Spleen (tissue), 11 donors: ENCODE measurements around the gene ADM2. TPM values are rescaled to one million over a fixed set of nuclear protein-coding genes. Genes with fewer than 3 reads are reported as not detected.

Experiments used
- DNase-seq: peaks from one replicate; pipeline ENCODE4 v3.0.0-alpha.2; 2020
- H3K27ac ChIP-seq, 8 donors: fragments of 200-600 bp; sonication (generic) in 7 of 8; 1 replicate in 4 of 8; 2 replicates in 4 of 8; pipeline versions ENCODE4 v1.5.0 to v1.8.0; 2016 to 2021; ENCODE audit warnings: inconsistent platforms in 4 of 8, mild to moderate bottlenecking in 4 of 8, moderate library complexity in 1 of 8
- H3K27me3 ChIP-seq, 7 donors: fragments of 200-600 bp; sonication (generic) in 6 of 7; replicated peaks in 1 of 7; 1 replicate in 4 of 7; 2 replicates in 3 of 7; pipeline versions ENCODE4 v1.5.0 to v1.8.0; 2016 to 2021; ENCODE audit warnings: inconsistent platforms in 3 of 7, mild to moderate bottlenecking in 1 of 7
- H3K36me3 ChIP-seq, 6 donors: fragments of 200-600 bp; sonication (generic) in 5 of 6; 1 replicate in 4 of 6; 2 replicates in 2 of 6; pipeline versions ENCODE4 v1.5.0 to v1.8.0; 2016 to 2021; ENCODE audit warnings: inconsistent platforms in 2 of 6
- H3K4me1 ChIP-seq, 6 donors: fragments of 200-600 bp; sonication (generic) in 5 of 6; 1 replicate in 3 of 6; 2 replicates in 3 of 6; pipeline versions ENCODE4 v1.5.0 to v1.8.0; 2016 to 2021; ENCODE audit warnings: inconsistent platforms in 3 of 6
- H3K4me3 ChIP-seq, 8 donors: fragments of 200-600 bp; sonication (generic) in 7 of 8; 1 replicate in 4 of 8; 2 replicates in 4 of 8; pipeline versions ENCODE4 v1.5.0 to v1.8.0; 2016 to 2021; ENCODE audit warnings: inconsistent platforms in 4 of 8, mild to moderate bottlenecking in 4 of 8, moderate library complexity in 2 of 8
- H3K9me3 ChIP-seq, 8 donors: fragments of 200-600 bp; sonication (generic) in 7 of 8; 1 replicate in 4 of 8; 2 replicates in 4 of 8; pipeline versions ENCODE4 v1.5.0 to v1.8.0; 2016 to 2021; ENCODE audit warnings: inconsistent platforms in 4 of 8
- POLR2A ChIP-seq, 3 donors: fragments of 450-650 bp; IDR thresholded peaks; one replicate each; pipeline ENCODE4 v1.5.1; 2017; ENCODE audit warnings: antibody characterized with exemption in 3 of 3, mild to moderate bottlenecking in 1 of 3
- POLR2AphosphoS5 ChIP-seq, 3 donors: sonication (generic); formaldehyde crosslinking; IDR thresholded peaks; one replicate each; pipeline ENCODE4 v1.5.1; 2017; ENCODE audit warnings: antibody characterized with exemption in 3 of 3
- WGBS, 5 donors: extraction: QIAGEN DNeasy Blood & Tissue Kit in 3 of 5; methylation state at CpG; one replicate each; pipeline versions ENCODE4 v1.1.5 to v1.1.7; 2013 to 2018; 5-methylcytosine and 5-hydroxymethylcytosine counted together
- intact Hi-C: fragments of 100-400 bp; cut with DNase I; formaldehyde crosslinking; loops from one replicate; pipeline ENCODE4 v1.15.0; 2023; ENCODE audit warnings: low total_unique reads
- polyA plus RNA-seq, 3 donors: library from polyadenylated mRNA; stranded (reverse); fragments of 200-250 nt; gene quantifications; one replicate each; pipeline ENCODE4 v1.2.1, GENCODE V29; 2013
- total RNA-seq, 7 donors: library from RNA; depleted of rRNA in 3 of 7; stranded (reverse); fragments of >200 nt in 3 of 7; fragmentation: NEBNext Ultra II Directional in 4 of 7; extraction: Animal tissue kit (Norgen Biotek cat#: 25700) in 4 of 7; gene quantifications; one replicate each; pipeline versions ENCODE4 v1.1.0 to v1.2.1, GENCODE V29; 2016 to 2021
- TF ChIP-seq, protein P1 (sequence below), 11 experiments: fragments of 200-600 bp in 7 of 11; fragments of 450-650 bp in 4 of 11; sonication (generic) in 4 of 11; IDR thresholded peaks in 8 of 11; conservative IDR thresholded peaks in 3 of 11; 1 replicate in 7 of 11; 2 replicates in 4 of 11; pipeline versions ENCODE4 v1.4.0 to v1.8.0; 2016 to 2021; ENCODE audit warnings: antibody characterized with exemption in 11 of 11, inconsistent platforms in 4 of 11, mild to moderate bottlenecking in 1 of 11
- donor health status: healthy with polysubstance abuse.
- donor health status: DM: no; HTN: no; CAD: no; lungs with moderate emphysema.
- donor health status: DM: no; HTN: no; CAD: no.
- donor health status: Bipolar disorder and iron deficiency.
- donor health status: healthy.
- donor health status: DM: no; HTN: no; CAD: no.
- donor health status: DM: yes; HTN: yes; CAD: no.

Gene ADM2
- total and polyA plus RNA-seq, 10 donors: 0.74 to 3.5 (median 2.0) TPM

- 15 to 34% (median 25%) methylated on average over 13 of the region's 13 CpGs for WGBS, 5 donors
- TF ChIP-seq POLR2AphosphoS5 (IDR thresholded peaks at IDR 0.05): peak in 1 of 3 donors; percentile 56
- TF ChIP-seq, protein P1, sequence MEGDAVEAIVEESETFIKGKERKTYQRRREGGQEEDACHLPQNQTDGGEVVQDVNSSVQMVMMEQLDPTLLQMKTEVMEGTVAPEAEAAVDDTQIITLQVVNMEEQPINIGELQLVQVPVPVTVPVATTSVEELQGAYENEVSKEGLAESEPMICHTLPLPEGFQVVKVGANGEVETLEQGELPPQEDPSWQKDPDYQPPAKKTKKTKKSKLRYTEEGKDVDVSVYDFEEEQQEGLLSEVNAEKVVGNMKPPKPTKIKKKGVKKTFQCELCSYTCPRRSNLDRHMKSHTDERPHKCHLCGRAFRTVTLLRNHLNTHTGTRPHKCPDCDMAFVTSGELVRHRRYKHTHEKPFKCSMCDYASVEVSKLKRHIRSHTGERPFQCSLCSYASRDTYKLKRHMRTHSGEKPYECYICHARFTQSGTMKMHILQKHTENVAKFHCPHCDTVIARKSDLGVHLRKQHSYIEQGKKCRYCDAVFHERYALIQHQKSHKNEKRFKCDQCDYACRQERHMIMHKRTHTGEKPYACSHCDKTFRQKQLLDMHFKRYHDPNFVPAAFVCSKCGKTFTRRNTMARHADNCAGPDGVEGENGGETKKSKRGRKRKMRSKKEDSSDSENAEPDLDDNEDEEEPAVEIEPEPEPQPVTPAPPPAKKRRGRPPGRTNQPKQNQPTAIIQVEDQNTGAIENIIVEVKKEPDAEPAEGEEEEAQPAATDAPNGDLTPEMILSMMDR (IDR thresholded peaks at IDR 0.05 in 8 of 11, conservative IDR thresholded peaks at IDR 0.05 in 3 of 11): peak; percentile 49 to 83 (median 71)
- no peak for TF ChIP-seq POLR2A (IDR thresholded peaks at IDR 0.05)
- no peak for DNase-seq
- Histone ChIP-seq H3K9me3 (no peaks in the 10 kb centered on the region), H3K27me3 (no peaks in the 10 kb centered on the region), H3K27ac (no peak overlapping the region), H3K4me3 (no peak overlapping the region), H3K36me3 (peaks cover 0 to 23% (median 14%) of the 10 kb centered on the region in 6 donors), H3K4me1 (peaks cover 0 to 11% (median 7%) of the 10 kb centered on the region in 6 donors)
- intact Hi-C loops: loop anchor here (10.0 kb wide), 1 partner anchor 254 kb away; the partner anchor contains the start of gene TUBGCP6
Observed at GRCh38 chr22:50498322-50498890, 17.1 kb downstream of the ADM2 start.

- H3K4me1 ChIP-seq: peaks cover 0 to 24% (median 7%) of the 10 kb centered on the region in 6 donors
- no peaks in the 10 kb centered on the region for H3K27me3 ChIP-seq
- no peak overlapping the region for H3K27ac ChIP-seq
- intact Hi-C loops: no loop called here
- no peak overlapping the region for H3K4me3 ChIP-seq
- H3K9me3 ChIP-seq: no peaks in the 10 kb centered on the region
- TF ChIP-seq, protein P1 (IDR thresholded peaks at IDR 0.05 in 8 of 11, conservative IDR thresholded peaks at IDR 0.05 in 3 of 11): no peak
- TF ChIP-seq POLR2AphosphoS5 (IDR thresholded peaks at IDR 0.05): no peak
- TF ChIP-seq POLR2A (IDR thresholded peaks at IDR 0.05): no peak
- peaks cover 0 to 43% (median 30%) of the 10 kb centered on the region in 6 donors for H3K36me3 ChIP-seq
- no peak for DNase-seq
- WGBS, 5 donors: 91 to 96% (median 91%) methylated on average over 12 of the region's 12 CpGs
Observed at GRCh38 chr22:50500452-50500851, 19.1 kb downstream of the ADM2 start.

DNA sequence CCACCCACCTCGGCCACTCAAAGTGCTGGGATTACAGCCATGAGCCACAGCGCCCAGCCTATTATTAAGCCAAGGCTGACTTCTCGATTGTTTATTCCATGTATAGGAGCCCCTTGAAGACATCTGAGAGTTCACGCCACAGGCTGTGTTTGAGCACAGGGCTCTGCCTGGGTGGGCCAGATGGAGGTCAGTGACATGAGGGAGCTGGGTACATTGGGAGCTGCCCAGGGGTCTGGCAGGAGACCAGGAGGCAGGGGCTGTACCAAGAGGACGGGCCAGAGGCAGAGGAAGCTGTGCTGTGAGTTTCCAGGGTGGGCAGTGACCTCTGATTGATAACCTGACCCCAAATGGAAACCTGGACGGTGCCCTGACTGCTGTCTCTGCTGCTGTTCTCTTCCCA is 20.8 kb downstream of the ADM2 start:
- TF ChIP-seq, protein P1 (IDR thresholded peaks at IDR 0.05 in 8 of 11, conservative IDR thresholded peaks at IDR 0.05 in 3 of 11): no peak
- no peak overlapping the region for H3K4me3 ChIP-seq
- no peaks in the 10 kb centered on the region for H3K27me3 ChIP-seq
- intact Hi-C loops: no loop called here
- 76 to 91% (median 89%) methylated on average over 6 of the region's 6 CpGs for WGBS, 5 donors
- H3K27ac ChIP-seq: no peak overlapping the region
- DNase-seq: no peak
- H3K36me3 ChIP-seq: peaks cover 0 to 53% (median 37%) of the 10 kb centered on the region in 6 donors
- H3K4me1 ChIP-seq: peaks cover 10 to 40% (median 23%) of the 10 kb centered on the region in 6 donors
- H3K9me3 ChIP-seq: no peaks in the 10 kb centered on the region

GRCh38 chr22:50502628-50503474 is 21.5 kb downstream of the ADM2 start:
- Histone ChIP-seq H3K9me3 (no peaks in the 10 kb centered on the region), H3K27ac (no peak overlapping the region), H3K4me1 (peaks cover 10 to 42% (median 24%) of the 10 kb centered on the region in 6 donors), H3K4me3 (no peak overlapping the region), H3K36me3 (peaks cover 0 to 53% (median 37%) of the 10 kb centered on the region in 6 donors), H3K27me3 (no peaks in the 10 kb centered on the region)
- no peak for DNase-seq
- 70 to 94% (median 93%) methylated on average over 10 to 24 of the region's 24 CpGs for WGBS, 5 donors
- TF ChIP-seq, protein P1 (IDR thresholded peaks at IDR 0.05 in 8 of 11, conservative IDR thresholded peaks at IDR 0.05 in 3 of 11): no peak
- peak in 1 of 3 donors; percentile 50 for TF ChIP-seq POLR2AphosphoS5 (IDR thresholded peaks at IDR 0.05)
- intact Hi-C loops: no loop called here
